HepG2 (cell line): ENCODE data around the gene ATP10D. TPM values are rescaled to one million over a fixed set of nuclear protein-coding genes. Genes with fewer than 3 reads are reported as not detected.

ENCODE experiments used
- ATAC-seq: fragments of 200-7000 bp; cut with Tn5 transposase; 3 replicates; pipeline ENCODE4 v1.9.1; 2020; ENCODE audit warnings: mild to moderate bottlenecking, moderate library complexity
- BruUV-seq: library from RNA; stranded (reverse); fragments of 400-500 nt; replicated peaks from 2 replicates; lab custom pipeline; 2021; lab: Mats Ljungman, UMichigan
- CTCF ChIA-PET: fragments of 300-600 bp; formaldehyde crosslinking; extraction: SDS; loops from one replicate; lab custom pipeline; 2021; ENCODE audit warnings: low total read pairs, inconsistent platforms, low intra/inter-chr PET ratio; lab: Yijun Ruan, JAX
- POLR2A ChIA-PET: fragments of 350-600 bp; sonication (Branson Sonifier 250); formaldehyde crosslinking; loops from one replicate; lab custom pipeline; 2020; ENCODE audit warnings: antibody characterized with exemption, inconsistent platforms; lab: Yijun Ruan, JAX
- DNase-seq: peaks from one replicate; pipeline ENCODE4 v3.0.0-alpha.2; 2015; ENCODE audit warnings: low spot score
- FAIRE-seq: peaks from 3 replicates; lab custom pipeline; 2011; peaks lifted over from hg19 to GRCh38; lab: Jason Lieb, UNC
- H2AFZ ChIP-seq: one replicate; pipeline ENCODE4 v1.6.1; 2011; ENCODE audit warnings: low read length, inconsistent platforms
- H3K27ac ChIP-seq: fragments of 300-600 bp; 3 replicates; pipeline ENCODE4 v1.8.0; 2011; ENCODE audit warnings: mixed run types, mild to moderate bottlenecking, mixed read lengths, low read length, inconsistent platforms; ENCODE audit not compliant: insufficient read depth; ENCODE audit errors: extremely low read length
- H3K27me3 ChIP-seq, 2 experiments: fragments of 200-600 bp in 1 of 2; 2 replicates in 1 of 2; 3 replicates in 1 of 2; pipeline versions ENCODE4 v1.6.0 to v1.8.0; 2011; ENCODE audit warnings: low read length in 2 of 2, mild to moderate bottlenecking in 2 of 2, moderate library complexity in 2 of 2, inconsistent platforms in 1 of 2; ENCODE audit not compliant: insufficient read depth in 2 of 2, control insufficient read depth in 1 of 2
- H3K36me3 ChIP-seq, 2 experiments: fragments of 200-600 bp in 1 of 2; replicated peaks in 1 of 2; 2 replicates in 1 of 2; 3 replicates in 1 of 2; pipeline versions ENCODE4 v1.5.1 to v1.8.0; 2011; ENCODE audit warnings: low read length in 2 of 2, inconsistent platforms in 1 of 2; ENCODE audit not compliant: insufficient read depth in 2 of 2, control insufficient read depth in 1 of 2
- H3K4me1 ChIP-seq: 2 replicates; pipeline ENCODE4 v1.5.1; 2012; ENCODE audit warnings: low read length, inconsistent platforms; ENCODE audit not compliant: insufficient read depth
- H3K4me2 ChIP-seq: 2 replicates; pipeline ENCODE4 v1.6.0; 2011; ENCODE audit warnings: low read depth, low read length, inconsistent platforms
- H3K4me3 ChIP-seq, 3 experiments: fragments of 200-600 bp in 1 of 3; sonication (generic), shearing (Covaris generic) in 1 of 3; replicated peaks in 1 of 3; 2 replicates each; pipeline ENCODE4 v1.5.1; 2011 to 2016; ENCODE audit warnings: low read length in 3 of 3, inconsistent platforms in 2 of 3, low read depth in 2 of 3, mild to moderate bottlenecking in 2 of 3, control low read depth in 1 of 3, mixed read lengths in 1 of 3; ENCODE audit not compliant: insufficient read depth in 1 of 3
- H3K79me2 ChIP-seq: one replicate; pipeline ENCODE4 v1.6.1; 2011; ENCODE audit warnings: low read length, inconsistent platforms; ENCODE audit not compliant: insufficient read depth
- H3K9ac ChIP-seq: 2 replicates; pipeline ENCODE4 v1.6.0; 2011; ENCODE audit warnings: mild to moderate bottlenecking, low read depth, low read length, inconsistent platforms; ENCODE audit not compliant: insufficient read depth
- H3K9me3 ChIP-seq: 2 replicates; pipeline ENCODE4 v1.5.1; 2012; ENCODE audit warnings: mild to moderate bottlenecking, low read length
- H4K20me1 ChIP-seq: 2 replicates; pipeline ENCODE4 v1.6.0; 2011; ENCODE audit warnings: inconsistent platforms, mild to moderate bottlenecking, low read length, moderate library complexity; ENCODE audit not compliant: insufficient read depth
- AGO1 ChIP-seq: fragments of 200-400 bp; formaldehyde crosslinking; IDR thresholded peaks from 2 replicates; pipeline ENCODE4 v1.6.1; 2017; ENCODE audit warnings: mild to moderate bottlenecking, low read depth, low read length, moderate library complexity; ENCODE audit not compliant: poor library complexity, severe bottlenecking
- CCAR2 ChIP-seq: fragments of 200-400 bp; formaldehyde crosslinking; optimal IDR thresholded peaks from 2 replicates; pipeline ENCODE3; 2018; ENCODE audit warnings: low read depth, mild to moderate bottlenecking, low read length, moderate library complexity
- ELF1 ChIP-seq: sonication (generic); formaldehyde crosslinking; IDR thresholded peaks from 2 replicates; pipeline ENCODE4 v1.4.0; 2020; ENCODE audit warnings: missing genetic modification reagents
- HMG20B ChIP-seq: conservative IDR thresholded peaks from 2 replicates; pipeline ENCODE4 v1.6.1; 2016; ENCODE audit warnings: missing genetic modification reagents, missing compliant biosample characterization
- JUN ChIP-seq: sonication (generic); formaldehyde crosslinking; IDR thresholded peaks from 2 replicates; pipeline ENCODE4 v1.4.0; 2020; ENCODE audit warnings: mild to moderate bottlenecking, missing genetic modification reagents
- KLF6 ChIP-seq: IDR thresholded peaks from 2 replicates; pipeline ENCODE4 v1.8.0; 2016; ENCODE audit warnings: missing biosample characterization, missing genetic modification reagents
- LCORL ChIP-seq, 2 experiments: fragments of 450-650 bp in 1 of 2; sonication (generic) in 1 of 2; formaldehyde crosslinking in 1 of 2; IDR thresholded peaks; 2 replicates each; pipeline versions ENCODE4 v1.5.0 to v1.6.1; 2017 to 2020; ENCODE audit warnings: antibody characterized with exemption in 1 of 2, missing genetic modification reagents in 1 of 2
- PHF21A ChIP-seq: sonication (generic); formaldehyde crosslinking; IDR thresholded peaks from 2 replicates; pipeline ENCODE4 v1.5.0; 2020; ENCODE audit warnings: mild to moderate bottlenecking, missing genetic modification reagents
- PLRG1 ChIP-seq: fragments of 450-650 bp; conservative IDR thresholded peaks from 2 replicates; pipeline ENCODE4 v1.6.1; 2016
- POLR2AphosphoS2 ChIP-seq: IDR thresholded peaks from 2 replicates; pipeline ENCODE4 v1.6.1; 2011; ENCODE audit warnings: low read depth, low read length, improper control_type of control experiment
- RELA ChIP-seq: sonication (generic); formaldehyde crosslinking; IDR thresholded peaks from 2 replicates; pipeline ENCODE4 v1.4.0; 2020; ENCODE audit warnings: missing genetic modification reagents
- SMAD1 ChIP-seq: sonication (generic); formaldehyde crosslinking; IDR thresholded peaks from 2 replicates; pipeline ENCODE4 v1.4.0; 2020; ENCODE audit warnings: missing genetic modification reagents, low read depth, mild to moderate bottlenecking, borderline replicate concordance
- ZNF234 ChIP-seq: sonication (generic); formaldehyde crosslinking; conservative IDR thresholded peaks from 2 replicates; pipeline ENCODE4 v1.5.1; 2020; ENCODE audit warnings: mild to moderate bottlenecking, missing genetic modification reagents
- ZNF256 ChIP-seq: sonication (generic); formaldehyde crosslinking; conservative IDR thresholded peaks from 2 replicates; pipeline ENCODE4 v1.4.0; 2020; ENCODE audit warnings: missing genetic modification reagents
- ZNF337 ChIP-seq: sonication (generic); formaldehyde crosslinking; IDR thresholded peaks from 2 replicates; pipeline ENCODE4 v1.5.1; 2020; ENCODE audit warnings: missing genetic modification reagents, low read depth, mild to moderate bottlenecking, borderline replicate concordance
- ZNF460 ChIP-seq: sonication (generic); formaldehyde crosslinking; IDR thresholded peaks from 2 replicates; pipeline ENCODE4 v1.5.1; 2020; ENCODE audit warnings: missing genetic modification reagents, mild to moderate bottlenecking, borderline replicate concordance
- ZNF549 ChIP-seq: sonication (generic); formaldehyde crosslinking; IDR thresholded peaks from 2 replicates; pipeline ENCODE4 v1.5.0; 2020; ENCODE audit warnings: missing genetic modification reagents
- ZNF7 ChIP-seq: IDR thresholded peaks from 2 replicates; pipeline ENCODE4 v1.6.1; 2016; ENCODE audit warnings: missing biosample characterization, missing genetic modification reagents
- ZNF775 ChIP-seq: sonication (generic); formaldehyde crosslinking; IDR thresholded peaks from 2 replicates; pipeline ENCODE4 v1.4.0; 2020; ENCODE audit warnings: missing genetic modification reagents, mild to moderate bottlenecking, moderate library complexity, borderline replicate concordance
- ZSCAN30 ChIP-seq: sonication (generic); formaldehyde crosslinking; IDR thresholded peaks from 2 replicates; pipeline ENCODE4 v1.5.0; 2020; ENCODE audit warnings: mild to moderate bottlenecking, missing genetic modification reagents
- WGBS: methylation state at CpG from one replicate; pipeline ENCODE4 v1.1.6; 2017; ENCODE audit warnings: low lambda C conversion rate; 5-methylcytosine and 5-hydroxymethylcytosine counted together
- in situ Hi-C: cut with HindIII; loops from 2 replicates; pipeline ENCODE4 v1.10.0; 2017; ENCODE audit warnings: low pct_unique_long_range_greater_than_20kb; ENCODE audit not compliant: extremely low pct_ligation_motif_present
- intact Hi-C: fragments of 100-400 bp; cut with micrococcal nuclease; formaldehyde crosslinking; loops from one replicate; pipeline ENCODE4 v1.10.0; 2022; ENCODE audit not compliant: unreplicated experiment
- polyA plus RNA-seq, 8 experiments: library from polyadenylated mRNA; depleted of rRNA in 3 of 8; stranded (reverse) in 7 of 8; unstranded in 1 of 8; fragments of >200 nt; fragmentation: Illumina TruSeq in 4 of 8; extraction: Trizol in 4 of 8; gene quantifications; 2 replicates each; pipeline versions ENCODE4 v1.2.1 to v1.2.3, GENCODE V29; 2011 to 2016; ENCODE audit warnings: low read depth in 4 of 8, missing spikeins in 1 of 8, mixed read lengths in 1 of 8; ENCODE audit not compliant: insufficient read depth in 1 of 8
- total RNA-seq, 5 experiments: library from RNA; depleted of rRNA; stranded (reverse); fragments of >200 nt; fragmentation: Illumina TruSeq; extraction: Trizol; gene quantifications; 2 replicates each; pipeline ENCODE4 v1.2.3, GENCODE V29; 2016; ENCODE audit warnings: low read depth in 1 of 5

The ATP10D gene
- total and polyA plus RNA-seq, 2 of the 13 experiments (the other 11 are each of a cell fraction or from before 2014, with no cell fraction given): 2.2 to 9.8 TPM

- TF ChIP-seq PLRG1 (no peak), ZNF7 (CRISPR knock-in tag) (no peak), RELA (no peak)
These were observed 94.2 kb downstream of the ATP10D start (continued) for GRCh38 chr4:47579235-47579634.

GRCh38 chr4:47590325-47590724, 105.2 kb downstream of the ATP10D start:
- intact Hi-C loops (no loop called here), in situ Hi-C loops (no loop called here)
- CTCF ChIA-PET: no interaction called here
- BruUV-seq: no TSS peak
- Histone ChIP-seq H3K36me3 (no peaks in the 10 kb centered on the region), H3K27me3 (no peaks in the 10 kb centered on the region), H3K9ac (no peak overlapping the region), H2AFZ (no peak overlapping the region), H3K79me2 (no peaks in the 10 kb centered on the region), H3K4me2 (no peak overlapping the region), H3K4me3 (no peak overlapping the region), H3K4me1 (no peaks in the 10 kb centered on the region), H3K9me3 (peaks cover 5% of the 10 kb centered on the region; the same call in 1 of the 2 replicates), H4K20me1 (no peaks in the 10 kb centered on the region), H3K27ac (no peak overlapping the region)
- 75% methylated on average over 1 of the region's 1 CpG for WGBS
- TF ChIP-seq ZNF234 (CRISPR knock-in tag): peak; percentile 75; the same call in 1 of the 2 replicates
- no peak for TF ChIP-seq ZNF460
- POLR2A ChIA-PET: no interaction called here
- DNase-seq (no peak), ATAC-seq (no peak), FAIRE-seq (no peak)

GRCh38 chr4:47597696-47598095, 112.6 kb downstream of the ATP10D start:
- Histone ChIP-seq H3K4me2 (no peak overlapping the region), H3K4me3 (no peak overlapping the region), H3K9ac (no peak overlapping the region), H3K9me3 (no peaks in the 10 kb centered on the region), H3K27me3 (no peaks in the 10 kb centered on the region), H3K27ac (no peak overlapping the region), H2AFZ (no peak overlapping the region), H3K4me1 (no peaks in the 10 kb centered on the region), H4K20me1 (no peaks in the 10 kb centered on the region), H3K36me3 (no peaks in the 10 kb centered on the region), H3K79me2 (no peaks in the 10 kb centered on the region)
- WGBS: 3% methylated on average over 1 of the region's 1 CpG
- DNase-seq (no peak), FAIRE-seq (no peak), ATAC-seq (no peak)
- intact Hi-C loops: no loop called here
- BruUV-seq: no TSS peak
- ChIA-PET CTCF (no interaction called here), POLR2A (no interaction called here)
- in situ Hi-C loops: no loop called here
- TF ChIP-seq AGO1: no peak
- no peak for TF ChIP-seq ZNF775 (CRISPR knock-in tag)
- no peak for TF ChIP-seq KLF6 (CRISPR knock-in tag)
- no peak for TF ChIP-seq ELF1
- TF ChIP-seq ZNF337: no peak
- TF ChIP-seq JUN (CRISPR knock-in tag): no peak
- no peak for TF ChIP-seq SMAD1
- no peak for TF ChIP-seq HMG20B
- no peak for TF ChIP-seq ZNF256 (CRISPR knock-in tag)
- TF ChIP-seq PHF21A: no peak
- TF ChIP-seq ZNF549 (CRISPR knock-in tag): no peak
- TF ChIP-seq POLR2AphosphoS2: no peak
- TF ChIP-seq LCORL (IDR thresholded peaks at IDR 0.05): no peak
- TF ChIP-seq LCORL (CRISPR knock-in tag; IDR thresholded peaks at IDR 0.05): no peak
- TF ChIP-seq CCAR2: no peak
- no peak for TF ChIP-seq ZSCAN30 (CRISPR knock-in tag)
